ENCODE results near the gene AQR. TPM values are rescaled to one million over a fixed set of nuclear protein-coding genes. Genes with fewer than 3 reads are reported as not detected.
A peak's percentile ranks its signal among the peaks of the same experiment; 100 is the strongest.

Gene AQR
- total and polyA plus RNA-seq, 7 experiments from 2014 or later, result 12.7 to 43.5 (median 39.7) TPM

DNA sequence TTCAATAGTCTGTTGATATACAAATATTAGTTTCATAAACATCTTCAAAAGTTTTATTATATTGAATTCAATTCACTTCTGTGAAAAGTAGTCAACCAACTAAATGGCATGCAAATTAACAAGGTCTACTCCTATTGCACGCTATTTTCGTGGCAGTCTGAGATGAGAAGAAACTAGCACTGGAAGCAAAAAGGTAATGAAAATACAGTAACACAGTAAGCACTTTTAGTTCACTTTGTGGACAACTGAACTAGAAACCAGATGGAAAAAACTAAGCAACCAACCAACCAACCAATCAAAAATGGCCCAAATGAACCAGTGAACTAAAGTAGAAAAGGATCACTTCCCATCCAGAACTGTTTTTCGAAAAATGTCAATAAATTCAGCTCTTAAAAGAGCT is 118.5 kb downstream of the AQR start:
- Histone ChIP-seq H3K27ac (ENCODE audit: low read depth, low read length) (no peak overlapping the region), H3K36me3 (ENCODE audit: control insufficient read depth in 2 of 3, insufficient read depth in 3 of 3, low read length in 3 of 3) (peaks cover 0 to 14% (median 0%) of the 10 kb centered on the region in 3 experiments), H3K4me1 (ENCODE audit: control insufficient read depth in 2 of 2, insufficient read depth in 2 of 2, low read length in 2 of 2) (no peaks in the 10 kb centered on the region), H3K27me3 (ENCODE audit: control insufficient read depth in 2 of 2, insufficient read depth in 2 of 2, low read length in 2 of 2) (no peaks in the 10 kb centered on the region), H3K9me3 (ENCODE audit: control insufficient read depth in 2 of 3, low read length in 3 of 3) (no peaks in the 10 kb centered on the region), H3K4me3 (ENCODE audit: low read length) (no peak overlapping the region)
- H3K36me3 Mint-ChIP-seq, result peaks cover 0 to 17% (median 15%) of the 10 kb centered on the region in 5 donors
- H3K27ac Mint-ChIP-seq, result peak overlapping the region in 3 of 9 donors; percentile 14 to 32 (median 19)
- H3K4me1 Mint-ChIP-seq, result peaks cover 0 to 5% (median 0%) of the 10 kb centered on the region in 7 donors
- H3K4me3 Mint-ChIP-seq, result no peak overlapping the region
- no peaks in the 10 kb centered on the region for H3K27me3 Mint-ChIP-seq
- ATAC-seq, result no peak
- POLR2A ChIA-PET, result no interaction called here
- intact Hi-C loops (cut with micrococcal nuclease), result no loop called here
- H3K9me3 Mint-ChIP-seq, result peaks cover 0 to 2% (median 0%) of the 10 kb centered on the region in 11 donors
- DNase-seq, result no peak
- CTCF ChIA-PET, result no interaction called here

DNA sequence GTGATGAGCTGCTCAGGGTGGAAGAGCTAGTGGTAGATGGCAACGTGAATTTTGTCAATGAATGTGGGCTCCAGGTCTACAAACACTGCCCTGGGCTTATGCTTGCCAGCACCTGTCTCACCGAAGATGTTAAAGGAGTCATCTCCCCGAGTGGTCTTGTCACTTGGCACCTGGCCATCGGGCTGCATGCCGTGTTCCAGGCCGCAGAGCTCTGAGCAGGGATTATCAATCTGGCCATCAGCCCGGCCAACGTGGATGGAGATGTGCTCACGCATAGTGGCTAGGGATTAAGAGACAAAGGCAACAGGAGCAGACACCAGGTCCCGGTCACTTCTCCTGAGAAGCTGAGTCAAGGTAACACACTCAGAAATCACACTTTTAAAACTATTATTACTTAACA is 119.4 kb downstream of the AQR start:
- intact Hi-C loops (cut with micrococcal nuclease), result no loop called here
- CTCF ChIA-PET, result no interaction called here
- H3K27ac ChIP-seq (ENCODE audit: low read depth, low read length), result no peak overlapping the region
- no peaks in the 10 kb centered on the region for H3K4me1 ChIP-seq (ENCODE audit: control insufficient read depth in 2 of 2, insufficient read depth in 2 of 2, low read length in 2 of 2)
- Mint-ChIP-seq H3K9me3 (peaks cover 0 to 2% (median 0%) of the 10 kb centered on the region in 11 donors), H3K27me3 (no peaks in the 10 kb centered on the region), H3K4me1 (peaks cover 0 to 5% (median 0%) of the 10 kb centered on the region in 7 donors), H3K4me3 (no peak overlapping the region), H3K27ac (no peak overlapping the region), H3K36me3 (peaks cover 0 to 12% (median 6%) of the 10 kb centered on the region in 5 donors)
- H3K4me3 ChIP-seq (ENCODE audit: low read length), result no peak overlapping the region
- H3K36me3 ChIP-seq (ENCODE audit: control insufficient read depth in 2 of 3, insufficient read depth in 3 of 3, low read length in 3 of 3), result peaks cover 0 to 5% (median 0%) of the 10 kb centered on the region in 3 experiments
- no peak for ATAC-seq
- H3K27me3 ChIP-seq (ENCODE audit: control insufficient read depth in 2 of 2, insufficient read depth in 2 of 2, low read length in 2 of 2), result no peaks in the 10 kb centered on the region
- POLR2A ChIA-PET, result no interaction called here
- DNase-seq, result no peak
- no peaks in the 10 kb centered on the region for H3K9me3 ChIP-seq (ENCODE audit: control insufficient read depth in 2 of 3, low read length in 3 of 3)

DNA sequence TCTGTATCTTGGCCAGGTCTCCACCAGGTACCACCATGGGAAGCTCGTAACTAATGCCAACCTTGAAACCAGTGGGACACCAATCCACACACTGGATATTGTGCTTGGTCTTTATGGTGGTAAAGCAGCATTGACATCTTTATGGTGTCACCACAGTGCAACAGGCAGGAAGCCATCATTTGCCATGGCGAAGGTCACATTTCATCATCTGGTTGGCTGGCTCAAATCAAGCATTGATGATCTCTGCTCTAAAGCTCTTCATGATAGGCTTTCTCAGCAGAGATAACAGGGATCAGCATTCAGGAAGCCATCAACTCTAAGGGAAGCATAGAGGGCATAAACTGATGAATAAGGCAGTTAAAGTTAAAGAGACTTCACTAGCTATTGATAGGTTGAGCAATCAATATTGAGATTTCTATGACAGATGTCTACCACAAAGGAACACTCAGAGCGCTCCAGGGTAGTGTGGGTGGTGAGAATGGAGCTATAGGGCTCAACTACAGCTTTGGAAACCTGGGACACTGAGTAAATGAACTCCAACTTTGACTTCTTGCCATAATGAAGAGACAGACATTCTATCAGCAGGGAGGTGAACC is 120.1 kb downstream of the AQR start:
- Mint-ChIP-seq H3K27ac (peak overlapping the region in 1 of 9 donors; percentile 5), H3K9me3 (peaks cover 0 to 2% (median 0%) of the 10 kb centered on the region in 11 donors), H3K4me3 (no peak overlapping the region), H3K27me3 (no peaks in the 10 kb centered on the region), H3K4me1 (peaks cover 0 to 3% (median 0%) of the 10 kb centered on the region in 7 donors), H3K36me3 (peaks cover 0 to 8% (median 2%) of the 10 kb centered on the region in 5 donors)
- Histone ChIP-seq H3K27ac (ENCODE audit: low read depth, low read length) (no peak overlapping the region), H3K9me3 (ENCODE audit: control insufficient read depth in 2 of 3, low read length in 3 of 3) (no peaks in the 10 kb centered on the region), H3K4me3 (ENCODE audit: low read length) (no peak overlapping the region), H3K4me1 (ENCODE audit: control insufficient read depth in 2 of 2, insufficient read depth in 2 of 2, low read length in 2 of 2) (no peaks in the 10 kb centered on the region), H3K27me3 (ENCODE audit: control insufficient read depth in 2 of 2, insufficient read depth in 2 of 2, low read length in 2 of 2) (no peaks in the 10 kb centered on the region), H3K36me3 (ENCODE audit: control insufficient read depth in 2 of 3, insufficient read depth in 3 of 3, low read length in 3 of 3) (no peaks in the 10 kb centered on the region)
- DNase-seq, result no peak
- no peak for ATAC-seq
- CTCF ChIA-PET, result no interaction called here
- intact Hi-C loops (cut with micrococcal nuclease), result no loop called here
- POLR2A ChIA-PET, result no interaction called here

DNA sequence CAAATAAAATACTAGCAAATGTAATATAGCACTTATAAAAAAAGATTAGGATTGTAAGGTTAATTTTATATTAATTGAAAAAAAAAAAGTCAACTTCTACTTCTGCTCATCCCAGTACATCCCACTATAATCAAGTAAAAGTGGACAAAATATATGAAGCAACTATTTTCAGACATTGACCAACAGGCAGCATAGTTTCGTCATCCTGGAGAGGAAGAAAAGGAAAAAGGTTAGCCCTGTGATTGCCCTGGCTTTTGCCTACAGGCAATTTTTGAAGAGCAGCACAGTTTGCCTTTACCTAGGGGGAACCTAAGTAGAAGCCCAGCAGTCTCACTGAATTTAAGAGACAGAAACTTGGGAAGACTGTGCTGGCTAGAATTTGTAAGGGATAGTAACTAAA is 121.9 kb downstream of the AQR start:
- no peaks in the 10 kb centered on the region for H3K9me3 ChIP-seq (ENCODE audit: control insufficient read depth in 2 of 3, low read length in 3 of 3)
- Mint-ChIP-seq H3K27me3 (no peaks in the 10 kb centered on the region), H3K27ac (no peak overlapping the region), H3K4me3 (no peak overlapping the region), H3K4me1 (no peaks in the 10 kb centered on the region), H3K36me3 (peaks cover 0 to 3% (median 0%) of the 10 kb centered on the region in 5 donors), H3K9me3 (peaks cover 0 to 2% (median 0%) of the 10 kb centered on the region in 11 donors)
- H3K4me3 ChIP-seq (ENCODE audit: low read length), result no peak overlapping the region
- ATAC-seq (no peak), DNase-seq (no peak)
- intact Hi-C loops (cut with micrococcal nuclease), result no loop called here
- ChIA-PET CTCF (interaction anchor here (1.3 kb wide), 1 partner anchor 10 kb away, joined by 3 read pairs; no protein-coding TSS in a partner anchor), POLR2A (no interaction called here)
- no peaks in the 10 kb centered on the region for H3K4me1 ChIP-seq (ENCODE audit: control insufficient read depth in 2 of 2, insufficient read depth in 2 of 2, low read length in 2 of 2)
- H3K36me3 ChIP-seq (ENCODE audit: control insufficient read depth in 2 of 3, insufficient read depth in 3 of 3, low read length in 3 of 3), result no peaks in the 10 kb centered on the region
- no peak overlapping the region for H3K27ac ChIP-seq (ENCODE audit: low read depth, low read length)
- no peaks in the 10 kb centered on the region for H3K27me3 ChIP-seq (ENCODE audit: control insufficient read depth in 2 of 2, insufficient read depth in 2 of 2, low read length in 2 of 2)

DNA sequence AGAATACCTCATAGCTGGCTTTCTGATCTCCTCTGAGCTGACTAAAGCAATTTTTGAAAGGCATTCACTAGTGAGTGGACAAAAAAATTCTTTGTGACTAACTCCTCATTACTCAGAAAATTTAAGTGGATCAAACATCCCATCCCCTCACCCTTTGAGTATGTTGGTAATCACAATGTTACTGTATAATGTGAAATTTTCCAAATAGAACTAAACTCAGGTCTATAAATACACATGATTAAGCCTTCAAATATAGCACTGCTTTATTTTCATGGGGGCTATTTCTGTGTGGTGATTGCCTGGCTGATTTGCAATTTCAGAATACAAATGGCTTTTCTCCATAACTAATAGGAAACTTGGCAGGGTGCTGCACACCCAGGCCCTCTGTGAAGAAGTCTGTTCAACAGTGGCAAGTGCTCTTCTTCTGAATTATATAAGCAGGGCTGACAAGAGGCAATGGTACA is 128.2 kb downstream of the AQR start:
- Mint-ChIP-seq H3K36me3 (peaks cover 0 to 4% (median 0%) of the 10 kb centered on the region in 5 donors), H3K27me3 (peaks cover 0 to 3% (median 0%) of the 10 kb centered on the region in 5 donors), H3K4me1 (no peaks in the 10 kb centered on the region), H3K4me3 (no peak overlapping the region), H3K9me3 (peaks cover 0 to 2% (median 0%) of the 10 kb centered on the region in 11 donors), H3K27ac (no peak overlapping the region)
- ATAC-seq, result no peak
- no peaks in the 10 kb centered on the region for H3K36me3 ChIP-seq (ENCODE audit: control insufficient read depth in 2 of 3, insufficient read depth in 3 of 3, low read length in 3 of 3)
- H3K4me3 ChIP-seq (ENCODE audit: low read length), result no peak overlapping the region
- H3K9me3 ChIP-seq (ENCODE audit: control insufficient read depth in 2 of 3, low read length in 3 of 3), result no peaks in the 10 kb centered on the region
- intact Hi-C loops (cut with micrococcal nuclease), result no loop called here
- CTCF ChIA-PET, result no interaction called here
- POLR2A ChIA-PET, result no interaction called here
- DNase-seq, result no peak
- no peak overlapping the region for H3K27ac ChIP-seq (ENCODE audit: low read depth, low read length)
- no peaks in the 10 kb centered on the region for H3K27me3 ChIP-seq (ENCODE audit: control insufficient read depth in 2 of 2, insufficient read depth in 2 of 2, low read length in 2 of 2)
- H3K4me1 ChIP-seq (ENCODE audit: control insufficient read depth in 2 of 2, insufficient read depth in 2 of 2, low read length in 2 of 2), result no peaks in the 10 kb centered on the region

DNA sequence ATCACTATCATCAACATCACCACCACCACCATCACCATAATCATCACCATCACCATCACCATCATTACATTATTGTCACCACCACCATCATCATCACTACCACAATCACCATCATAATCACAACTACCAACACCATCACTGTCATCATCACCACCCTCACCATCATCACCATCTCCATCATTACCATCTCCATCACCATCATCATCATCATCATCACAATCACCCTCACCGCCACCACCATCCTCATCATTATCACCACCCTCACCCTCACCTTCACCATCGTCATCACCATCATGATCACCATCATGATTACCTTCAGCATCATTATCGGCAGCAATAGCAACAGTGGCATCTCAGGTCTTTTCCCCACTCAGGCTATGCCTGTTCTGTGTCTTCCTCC is 131.3 kb downstream of the AQR start:
- DNase-seq (no peak), ATAC-seq (no peak)
- Histone ChIP-seq H3K9me3 (ENCODE audit: control insufficient read depth in 2 of 3, low read length in 3 of 3) (no peaks in the 10 kb centered on the region), H3K27ac (ENCODE audit: low read depth, low read length) (no peak overlapping the region), H3K27me3 (ENCODE audit: control insufficient read depth in 2 of 2, insufficient read depth in 2 of 2, low read length in 2 of 2) (no peaks in the 10 kb centered on the region), H3K4me3 (ENCODE audit: low read length) (no peak overlapping the region), H3K4me1 (ENCODE audit: control insufficient read depth in 2 of 2, insufficient read depth in 2 of 2, low read length in 2 of 2) (no peaks in the 10 kb centered on the region), H3K36me3 (ENCODE audit: control insufficient read depth in 2 of 3, insufficient read depth in 3 of 3, low read length in 3 of 3) (no peaks in the 10 kb centered on the region)
- H3K4me3 Mint-ChIP-seq, result no peak overlapping the region
- ChIA-PET POLR2A (no interaction called here), CTCF (interaction anchor here (0.9 kb wide), 1 partner anchor 148 kb away, joined by 3 read pairs; no protein-coding TSS in a partner anchor)
- H3K36me3 Mint-ChIP-seq, result peaks cover 0 to 14% (median 4%) of the 10 kb centered on the region in 5 donors
- H3K4me1 Mint-ChIP-seq, result no peaks in the 10 kb centered on the region
- H3K27me3 Mint-ChIP-seq, result peaks cover 6 to 19% (median 10%) of the 10 kb centered on the region in 5 donors
- H3K9me3 Mint-ChIP-seq, result peaks cover 0 to 18% (median 2%) of the 10 kb centered on the region in 11 donors
- no peak overlapping the region for H3K27ac Mint-ChIP-seq
- intact Hi-C loops (cut with micrococcal nuclease), result no loop called here

All from naive thymus-derived CD4-positive, alpha-beta T cell (primary cell).